Adrenal gland (tissue), 19 donors: Measurements from ENCODE around the gene SSX2. TPM values are rescaled to one million over a fixed set of nuclear protein-coding genes. Genes with fewer than 3 reads are reported as not detected.
"Not testable (repeated sequence)": the region's sequence is repeated elsewhere in the genome, so short reads cannot be mapped to it uniquely, and the experiment has no call there.

Experiments used
- DNase-seq, 7 donors: peaks; one replicate each; pipeline ENCODE4 v3.0.0-alpha.2; 2019 to 2020
- H3K27ac ChIP-seq, 5 donors: fragments of 200-600 bp; sonication (generic) in 4 of 5; 1 replicate in 3 of 5; 2 replicates in 2 of 5; pipeline versions ENCODE4 v1.5.1 to v1.8.0; 2016 to 2020; ENCODE audit warnings: mild to moderate bottlenecking in 1 of 5
- H3K27me3 ChIP-seq: fragments of 200-600 bp; 2 replicates; pipeline ENCODE4 v1.8.0; 2021
- H3K36me3 ChIP-seq, 2 donors: fragments of 200-600 bp; replicated peaks in 1 of 2; 1 replicate in 1 of 2; 2 replicates in 1 of 2; pipeline versions ENCODE4 v1.5.1 to v1.8.0; 2018 to 2022
- H3K4me1 ChIP-seq, 2 donors: fragments of 200-600 bp; replicated peaks in 1 of 2; 1 replicate in 1 of 2; 2 replicates in 1 of 2; pipeline versions ENCODE4 v1.5.1 to v1.8.0; 2018 to 2021
- H3K4me3 ChIP-seq, 4 donors: fragments of 200-600 bp; sonication (generic) in 3 of 4; one replicate each; pipeline ENCODE4 v1.5.1; 2016 to 2018
- H3K9me3 ChIP-seq, 3 donors: fragments of 200-600 bp; sonication (generic) in 1 of 3; replicated peaks in 1 of 3; 1 replicate in 2 of 3; 2 replicates in 1 of 3; pipeline versions ENCODE4 v1.5.1 to v1.8.0; 2016 to 2021
- WGBS, 4 donors: extraction: QIAGEN DNeasy Blood & Tissue Kit in 2 of 4; methylation state at CpG; one replicate each; pipeline versions ENCODE4 v1.1.5 to v1.1.7; 2013 to 2017; 5-methylcytosine and 5-hydroxymethylcytosine counted together
- intact Hi-C, 2 donors: fragments of 100-400 bp; cut with DNase I; formaldehyde crosslinking; loops; one replicate each; pipeline versions ENCODE4 v1.14.1 to v1.15.0; 2022 to 2023
- long read RNA-seq, 10 donors: library from polyadenylated mRNA in 3 of 10; unstranded in 2 of 10; stranded (forward) in 1 of 10; transcript quantifications; one replicate each; pipeline ENCODE4 v2.0.0 and lab custom pipeline, GENCODE V29; 2021 to 2026
- polyA plus RNA-seq, 3 donors: library from polyadenylated mRNA; stranded (reverse); fragments of 200-250 nt in 2 of 3; fragments of 350-450 nt in 1 of 3; fragmentation: Illumina TruSeq in 1 of 3; extraction: RNeasy Lipid Tissue Mini Kit (QIAGEN cat#74804) in 1 of 3; gene quantifications; one replicate each; pipeline ENCODE4 v1.2.3, GENCODE V29; 2013 to 2014
- small RNA-seq, 2 donors: library from RNA; depleted of rRNA; stranded (forward); fragments of <200 nt; gene quantifications; one replicate each; pipeline ENCODE3, GENCODE V24; 2016
- total RNA-seq, 9 donors: library from RNA; depleted of rRNA in 4 of 9; stranded (reverse); fragments of >200 nt in 4 of 9; fragments of 120-200 nt in 1 of 9; fragmentation: NEBNext Ultra II Directional in 1 of 9; extraction: Animal tissue kit (Norgen Biotek cat#: 25700) in 1 of 9; gene quantifications; one replicate each; pipeline versions ENCODE4 v1.1.0 to v1.2.4, GENCODE V29; 2013 to 2023
- donor health status: healthy with polysubstance abuse.
- donor health status: Bipolar disorder and iron deficiency.
- donor health status: DM: yes; HTN: yes; CAD: no.
- donor health status: DM: no; HTN: no; CAD: no.
- donor health status: DM: no; HTN: no; CAD: no.
- donor health status: DM: yes; HTN: yes; CAD: no.

SSX2 gene, protein sequence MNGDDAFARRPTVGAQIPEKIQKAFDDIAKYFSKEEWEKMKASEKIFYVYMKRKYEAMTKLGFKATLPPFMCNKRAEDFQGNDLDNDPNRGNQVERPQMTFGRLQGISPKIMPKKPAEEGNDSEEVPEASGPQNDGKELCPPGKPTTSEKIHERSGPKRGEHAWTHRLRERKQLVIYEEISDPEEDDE
- total RNA-seq (not detected), polyA plus RNA-seq (not detected)
- long read RNA-seq, donor 1, result 0 reads
- long read RNA-seq, donor 2, result 0 reads
- long read RNA-seq, donor 3, result 0 reads
- long read RNA-seq, donor 4, result 0 reads
- long read RNA-seq, donor 5, result 0 reads
- long read RNA-seq, donor 6, result 0 reads
- long read RNA-seq, donor 7, result 0 reads
- long read RNA-seq, donor 8, result 0 reads
- long read RNA-seq, donor 9, result 0 reads
- long read RNA-seq, donor 10, result 0 reads

DNA sequence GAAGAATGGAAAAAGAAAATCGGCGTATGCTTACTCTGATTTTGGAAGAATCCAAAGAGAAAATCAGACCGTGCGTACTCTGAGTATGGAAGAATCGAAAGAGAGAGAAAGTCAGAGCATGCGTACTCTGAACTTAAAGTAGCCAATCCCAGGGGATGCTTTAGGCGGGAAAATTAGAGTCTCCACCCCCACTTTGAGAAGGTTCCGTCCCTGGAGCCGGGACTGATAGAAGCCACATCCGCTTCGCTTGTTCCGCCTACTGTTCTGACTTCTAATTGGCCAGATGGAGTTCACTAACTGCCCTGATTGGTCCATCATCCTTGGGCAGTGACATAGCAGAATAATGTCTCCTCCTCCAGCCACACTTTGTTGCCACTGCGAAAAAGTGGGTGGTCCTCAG, at the start of gene SSX2:
Gene SSX2, minus strand, starts transcription at position 101 of the 400 bp plus-strand sequence. CDS start 1,429 bp downstream, outside the sequence.
- intact Hi-C loops, H3K36me3 ChIP-seq, H3K27me3 ChIP-seq, H3K27ac ChIP-seq, H3K4me1 ChIP-seq, H3K9me3 ChIP-seq, DNase-seq, H3K4me3 ChIP-seq: not testable (repeated sequence)
- no CpG with 5 or more reads among the region's 13 CpGs for WGBS, 4 donors

DNA sequence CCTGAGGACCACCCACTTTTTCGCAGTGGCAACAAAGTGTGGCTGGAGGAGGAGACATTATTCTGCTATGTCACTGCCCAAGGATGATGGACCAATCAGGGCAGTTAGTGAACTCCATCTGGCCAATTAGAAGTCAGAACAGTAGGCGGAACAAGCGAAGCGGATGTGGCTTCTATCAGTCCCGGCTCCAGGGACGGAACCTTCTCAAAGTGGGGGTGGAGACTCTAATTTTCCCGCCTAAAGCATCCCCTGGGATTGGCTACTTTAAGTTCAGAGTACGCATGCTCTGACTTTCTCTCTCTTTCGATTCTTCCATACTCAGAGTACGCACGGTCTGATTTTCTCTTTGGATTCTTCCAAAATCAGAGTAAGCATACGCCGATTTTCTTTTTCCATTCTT, 44.0 kb upstream of the SSX2 start, which contains the start of gene SSX2B:
Gene SSX2B, plus strand, starts transcription at position 301 of the 400 bp plus-strand sequence. CDS start 1,429 bp downstream, outside the sequence.
- no CpG with 5 or more reads among the region's 13 CpGs for WGBS, 4 donors
- H3K4me3 ChIP-seq, H3K9me3 ChIP-seq, H3K27me3 ChIP-seq, DNase-seq, H3K36me3 ChIP-seq, H3K4me1 ChIP-seq, H3K27ac ChIP-seq, intact Hi-C loops: not testable (repeated sequence)

DNA sequence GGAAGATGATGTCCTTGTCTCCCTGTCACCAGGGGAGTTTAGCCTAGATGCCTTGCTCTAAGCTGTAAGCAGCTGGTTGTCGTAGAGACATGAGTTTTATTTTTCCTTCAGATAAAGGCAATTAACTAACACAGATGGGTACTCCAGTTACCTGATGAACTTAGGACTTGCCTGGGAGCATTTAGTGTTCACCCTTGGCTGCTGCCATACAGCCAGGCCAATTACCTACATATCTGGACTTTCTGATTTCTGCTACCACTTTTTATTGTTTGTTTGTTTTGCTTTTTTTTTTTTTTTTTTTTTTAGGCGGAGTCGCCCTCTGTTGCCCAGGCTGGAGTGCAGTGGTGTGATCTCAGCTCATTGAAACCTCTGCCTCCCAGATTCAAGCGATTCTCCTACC, 14.9 kb downstream of the SSX2 start:
- intact Hi-C loops, H3K36me3 ChIP-seq, DNase-seq, H3K27ac ChIP-seq, H3K27me3 ChIP-seq, H3K9me3 ChIP-seq, H3K4me3 ChIP-seq, H3K4me1 ChIP-seq: not testable (repeated sequence)
- 89 to 100% methylated on average over 1 of the region's 4 CpGs; no CpG with 5 or more reads in 2 of the 4 donors for WGBS, 4 donors

DNA sequence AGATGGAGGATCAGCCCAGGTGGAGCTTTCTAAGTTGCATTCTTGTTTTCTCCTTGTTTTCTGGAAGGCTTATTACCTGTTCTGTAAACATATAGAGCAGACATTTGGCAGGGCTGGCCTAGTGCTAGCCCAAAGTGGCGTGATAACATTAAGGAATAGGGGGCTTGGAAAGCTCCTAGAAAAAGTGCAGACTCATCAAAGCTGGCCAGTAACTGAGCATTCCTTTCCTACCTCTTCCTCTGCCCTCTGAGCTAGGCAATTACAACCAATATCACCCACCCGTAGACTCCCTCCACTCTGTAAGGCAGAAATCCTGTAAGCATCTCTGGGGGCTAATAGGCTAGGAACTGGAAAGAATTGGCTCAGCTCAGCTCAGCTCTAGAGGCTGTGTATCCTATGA, 44.8 kb downstream of the SSX2 start:
- intact Hi-C loops, H3K4me3 ChIP-seq, H3K36me3 ChIP-seq, H3K4me1 ChIP-seq, H3K27me3 ChIP-seq, DNase-seq, H3K9me3 ChIP-seq, H3K27ac ChIP-seq: not testable (repeated sequence)
- WGBS, 4 donors, result 68 to 83% (median 69%) methylated on average over 2 of the region's 2 CpGs; no CpG with 5 or more reads in 1 of the 4 donors

DNA sequence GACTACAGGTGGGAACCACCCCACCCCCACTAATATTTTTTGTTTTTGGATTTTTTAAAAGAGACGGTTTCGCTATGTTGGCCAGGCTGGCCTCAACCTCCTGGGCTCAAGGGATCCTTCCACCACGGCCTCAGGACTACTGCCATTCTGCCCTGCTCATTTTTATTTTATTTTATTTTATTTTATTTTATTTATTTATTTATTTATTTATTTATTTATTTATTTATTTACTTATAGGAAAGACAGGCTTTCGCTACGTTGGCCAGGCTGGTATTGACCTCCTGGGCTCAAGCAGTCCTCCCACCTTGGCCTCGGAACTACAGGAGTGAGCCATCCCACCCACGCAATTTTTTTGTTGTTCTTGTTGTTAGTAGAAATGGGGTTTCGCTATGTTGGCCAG, 51.5 kb downstream of the SSX2 start:
- H3K27me3 ChIP-seq, H3K9me3 ChIP-seq, H3K27ac ChIP-seq, H3K36me3 ChIP-seq, H3K4me1 ChIP-seq, intact Hi-C loops, H3K4me3 ChIP-seq, DNase-seq: not testable (repeated sequence)
- 83 to 89% (median 85%) methylated on average over 8 of the region's 8 CpGs for WGBS, 4 donors

DNA sequence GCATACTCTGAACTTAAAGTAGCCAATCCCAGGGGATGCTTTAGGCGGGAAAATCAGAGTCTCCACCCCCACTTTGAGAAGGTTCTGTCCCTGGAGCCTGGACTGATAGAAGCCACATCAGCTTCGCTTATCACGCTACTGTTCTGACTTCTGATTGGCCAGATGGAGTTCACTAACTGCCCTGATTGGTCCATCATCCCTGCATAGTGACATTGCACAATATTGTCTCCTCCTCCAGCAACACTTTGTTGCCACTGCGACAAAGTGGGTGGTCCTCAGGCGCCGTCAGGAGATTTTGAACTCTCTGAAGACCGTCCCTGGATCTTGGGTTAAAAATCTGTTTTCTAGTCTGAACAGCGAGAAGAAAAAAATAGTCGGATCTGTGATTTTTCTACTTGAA, 52.2 kb downstream of the SSX2 start, which contains the start of gene SSX7:
Gene SSX7, minus strand, starts transcription at position 101 of the 400 bp plus-strand sequence. CDS start 1,428 bp downstream, outside the sequence.
- H3K4me3 ChIP-seq, H3K4me1 ChIP-seq, DNase-seq, H3K27ac ChIP-seq, H3K9me3 ChIP-seq, H3K36me3 ChIP-seq, H3K27me3 ChIP-seq, intact Hi-C loops: not testable (repeated sequence)
- WGBS, 4 donors, result 80 to 88% (median 82%) methylated on average over 8 to 9 of the region's 9 CpGs

DNA sequence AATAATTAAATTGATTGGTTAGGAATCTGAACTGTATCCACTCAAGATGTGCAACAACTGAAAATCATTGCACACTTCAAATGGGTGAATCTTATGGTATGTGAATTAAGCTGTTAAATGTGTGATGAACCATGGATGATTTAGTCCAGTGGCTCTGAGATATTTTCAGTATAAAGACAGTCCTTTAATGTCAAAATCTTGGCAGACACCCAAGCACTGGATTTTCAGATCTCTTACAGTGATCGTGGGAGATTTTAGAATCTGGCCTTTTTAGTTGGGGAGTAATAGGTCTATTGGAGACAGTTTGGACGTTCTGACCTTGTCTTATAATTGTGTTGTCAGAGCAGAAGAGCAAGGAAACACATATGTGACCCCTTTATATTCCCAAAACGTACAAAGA, 56.3 kb downstream of the SSX2 start:
- WGBS, 4 donors, result 28 to 40% (median 35%) methylated on average over 3 of the region's 3 CpGs
- intact Hi-C loops, result not testable (repeated sequence)

DNA sequence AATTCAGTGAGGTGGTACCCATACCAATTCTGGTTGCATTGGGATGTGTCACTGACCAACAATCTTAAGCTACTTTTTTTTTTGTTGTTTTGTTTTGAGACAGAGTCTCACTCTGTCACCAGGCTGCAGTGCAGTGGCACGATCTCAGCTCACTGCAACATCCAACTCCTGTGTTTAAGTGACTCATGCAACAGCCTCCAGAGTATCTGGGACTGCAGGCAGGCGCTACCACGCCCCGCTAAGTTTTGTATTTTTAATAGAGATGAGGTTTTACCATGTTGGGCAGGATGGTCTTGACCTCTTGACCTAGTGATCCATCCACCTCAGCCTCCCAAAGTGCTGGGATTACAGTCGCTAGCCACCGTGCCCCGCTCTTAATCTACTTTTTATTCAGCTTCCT, 58.0 kb downstream of the SSX2 start:
- not testable (repeated sequence) for H3K27ac ChIP-seq

More for the DNA sequence above, 56.3 kb downstream of the SSX2 start:
- H3K27ac ChIP-seq, H3K36me3 ChIP-seq, H3K4me3 ChIP-seq, H3K27me3 ChIP-seq, DNase-seq, H3K4me1 ChIP-seq, H3K9me3 ChIP-seq: not testable (repeated sequence)

More for the DNA sequence above, 58.0 kb downstream of the SSX2 start:
- intact Hi-C loops, H3K27me3 ChIP-seq, DNase-seq, H3K4me1 ChIP-seq, H3K9me3 ChIP-seq, H3K36me3 ChIP-seq, H3K4me3 ChIP-seq: not testable (repeated sequence)
- 82 to 96% (median 87%) methylated on average over 7 of the region's 7 CpGs for whole genome bisulfite sequencing, 4 donors

Small RNA genes lying within 50 kb of the gene (small RNA-seq; reads per million reads assigned to genes)
- gene AC244505.3, result 0 reads per million in 2 donors
- 0 reads per million in 2 donors for gene AC244505.5
- gene AL450023.3, result 0 reads per million in 2 donors
- 0 reads per million in 2 donors for gene RNA5SP504

Other genes with a start within 250 kb of the SSX2 start
- not detected for gene XAGE1A, start 211.4 kb downstream of the SSX2 start, total RNA-seq
- not detected for gene XAGE1A, start 211.4 kb downstream of the SSX2 start, polyA plus RNA-seq
- not detected for gene XAGE1B, start 190.1 kb downstream of the SSX2 start, total RNA-seq
- not detected for gene XAGE1B, start 190.1 kb downstream of the SSX2 start, polyA plus RNA-seq
- not detected for gene SSX7, start 52.3 kb downstream of the SSX2 start, total RNA-seq
- not detected for gene SSX7, start 52.3 kb downstream of the SSX2 start, polyA plus RNA-seq
- gene SSX2B, start 44.1 kb upstream of the SSX2 start, total RNA-seq, result not detected
- gene SSX2B, start 44.1 kb upstream of the SSX2 start, polyA plus RNA-seq, result not detected
- gene SPANXN5, start 90.2 kb upstream of the SSX2 start, total RNA-seq, result not detected
- not detected for gene SPANXN5, start 90.2 kb upstream of the SSX2 start, polyA plus RNA-seq
- gene XAGE5, start 104.1 kb upstream of the SSX2 start, total RNA-seq, result not detected
- not detected for gene XAGE5, start 104.1 kb upstream of the SSX2 start, polyA plus RNA-seq
- gene XAGE3, start 160.9 kb upstream of the SSX2 start, total RNA-seq, result not detected
- gene XAGE3, start 160.9 kb upstream of the SSX2 start, polyA plus RNA-seq, result not detected
- gene FAM156B, start 190.2 kb upstream of the SSX2 start, total RNA-seq, result 10 to 100 TPM in 6 of 9 donors, 1 to 10 TPM in 3; 2.1 to 34.0 (median 25.7) TPM
- gene FAM156B, start 190.2 kb upstream of the SSX2 start, polyA plus RNA-seq, result 100 to 1,000 TPM in 2 of 3 donors, 1 to 10 TPM in 1; 7.3 to 203 (median 193) TPM